ENCODE results near the gene AFF3.
"Not testable (repeated sequence)": the region's sequence is repeated elsewhere in the genome, so short reads cannot be mapped to it uniquely, and the experiment has no call there.

AFF3 gene

DNA sequence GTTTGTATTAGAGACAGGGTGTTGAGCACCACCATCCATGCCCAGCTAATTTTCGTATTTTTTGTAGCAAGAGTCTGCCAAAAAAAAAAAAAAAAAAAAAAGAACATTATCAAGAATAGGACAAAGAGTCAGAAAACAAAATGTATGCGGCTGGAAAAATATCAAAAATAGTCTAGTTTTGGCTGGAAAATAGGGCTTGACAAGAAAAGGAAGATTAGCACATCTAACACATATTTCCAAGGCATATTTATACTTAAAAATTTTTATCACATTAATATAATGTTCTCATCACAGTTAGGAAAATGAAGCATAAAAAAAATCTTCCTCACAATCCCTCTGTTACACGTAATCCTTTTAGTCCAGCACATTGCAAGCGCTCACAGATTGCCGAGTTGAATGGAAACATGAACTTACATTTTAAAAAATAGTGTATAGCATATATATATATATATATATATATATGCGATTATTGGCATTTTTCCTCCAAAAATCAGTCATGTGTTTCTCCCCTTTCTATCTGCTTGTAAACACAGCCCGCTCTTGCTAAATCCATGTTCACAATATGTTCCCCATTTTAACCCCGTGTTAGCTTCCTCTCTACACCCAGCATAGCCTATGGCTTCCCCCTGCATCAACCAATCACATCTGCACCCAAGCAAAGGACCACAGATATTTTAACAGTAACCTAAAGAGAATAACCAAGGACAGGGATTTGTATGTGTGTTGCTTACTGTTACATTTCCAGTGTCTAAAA lies 183.0 kb downstream of the AFF3 start:
- no peak for DNase-seq (ENCODE audit: low spot score)

- no peak for DNase-seq (ENCODE audit: low spot score)
These were observed 184.9 kb downstream of the AFF3 start for GRCh38 chr2:99957332-99958133.

- no peak for DNase-seq (ENCODE audit: low spot score)
These were observed 186.0 kb downstream of the AFF3 start for GRCh38 chr2:99956232-99957030.

DNA sequence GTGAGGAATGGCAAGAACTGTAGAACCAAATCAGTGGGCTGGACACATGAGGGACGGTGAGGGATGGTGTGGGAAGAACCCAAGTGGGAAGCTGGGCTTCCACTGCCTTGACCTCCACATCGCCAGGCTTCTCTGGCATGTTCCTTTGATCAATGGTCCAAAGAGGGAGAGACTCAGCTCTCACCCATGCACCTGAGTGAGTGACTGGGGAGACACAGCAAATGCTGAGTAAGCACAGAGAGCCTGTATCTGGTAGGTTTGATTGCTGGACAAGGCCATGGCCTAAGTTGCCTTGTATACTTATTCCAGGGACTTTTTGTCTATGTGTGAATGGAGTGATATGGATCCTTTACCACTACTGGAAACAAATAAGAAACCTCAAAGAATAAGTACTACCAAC lies 188.6 kb downstream of the AFF3 start:
- DNase-seq (ENCODE audit: low spot score), result no peak

GRCh38 chr2:99949963-99950362 lies 192.4 kb downstream of the AFF3 start:
- DNase-seq (ENCODE audit: low spot score), result no peak

GRCh38 chr2:99949530-99949929 lies 192.9 kb downstream of the AFF3 start:
- no peak for DNase-seq (ENCODE audit: low spot score)

DNA sequence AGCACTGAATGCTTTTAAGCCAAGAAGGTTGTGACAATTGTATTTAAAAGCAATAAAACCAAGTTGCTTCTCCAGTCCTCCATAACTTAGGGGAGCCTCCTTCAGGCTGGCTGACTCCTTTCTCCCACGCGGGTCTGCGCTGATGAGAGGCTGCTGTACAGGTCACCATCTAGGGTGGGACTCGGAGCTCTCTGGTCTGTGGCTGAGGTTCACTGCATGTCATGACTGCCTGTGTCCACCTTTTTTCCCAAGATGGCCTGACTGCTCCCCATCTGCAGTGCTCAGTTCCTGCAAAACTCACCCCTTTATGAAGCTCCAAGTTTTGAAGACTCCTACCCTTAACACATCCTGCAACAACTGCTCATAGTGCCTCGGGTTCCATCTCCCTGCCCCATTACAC lies 194.4 kb downstream of the AFF3 start:
- no peak for DNase-seq (ENCODE audit: low spot score)

DNA sequence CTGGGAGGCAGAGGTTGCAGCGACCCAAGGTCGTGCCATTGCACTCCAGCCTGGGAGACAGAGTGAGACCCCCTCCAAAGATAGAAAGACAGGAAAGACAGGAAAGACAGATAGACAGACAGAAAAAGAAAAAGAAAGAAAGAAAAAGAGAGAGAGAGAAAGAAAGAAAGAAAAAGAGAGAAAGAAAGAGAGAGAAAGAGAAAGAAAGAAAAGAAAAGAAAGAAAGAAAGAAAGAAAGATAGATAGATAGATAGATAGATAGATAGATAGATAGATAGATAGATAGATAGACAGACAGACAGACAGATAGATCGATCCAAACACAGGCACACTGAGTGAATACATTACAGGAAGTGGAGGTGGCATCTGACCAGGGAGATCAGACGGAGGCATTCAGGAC lies 195.0 kb downstream of the AFF3 start:
- not testable (repeated sequence) for DNase-seq (ENCODE audit: low spot score)

DNA sequence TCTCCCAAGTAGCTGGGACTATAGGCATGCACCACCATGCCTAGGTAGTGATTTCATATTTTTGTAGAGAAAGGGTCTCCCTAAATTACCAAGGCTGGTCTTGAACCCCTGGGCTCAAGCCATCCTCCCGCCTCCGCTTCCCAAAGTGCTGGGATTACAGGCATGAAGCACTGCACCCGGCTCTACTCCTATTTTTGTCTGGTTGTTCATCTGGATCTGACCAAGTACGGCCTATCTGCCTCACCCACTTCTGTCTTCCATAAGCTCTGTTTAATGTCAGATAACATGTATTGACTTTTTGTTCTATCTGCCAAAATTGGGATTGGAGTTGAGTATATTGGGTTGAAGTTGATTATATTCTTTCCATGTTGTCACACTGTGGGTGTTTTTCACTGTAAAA lies 198.4 kb downstream of the AFF3 start:
- DNase-seq (ENCODE audit: low spot score), result no peak

DNA sequence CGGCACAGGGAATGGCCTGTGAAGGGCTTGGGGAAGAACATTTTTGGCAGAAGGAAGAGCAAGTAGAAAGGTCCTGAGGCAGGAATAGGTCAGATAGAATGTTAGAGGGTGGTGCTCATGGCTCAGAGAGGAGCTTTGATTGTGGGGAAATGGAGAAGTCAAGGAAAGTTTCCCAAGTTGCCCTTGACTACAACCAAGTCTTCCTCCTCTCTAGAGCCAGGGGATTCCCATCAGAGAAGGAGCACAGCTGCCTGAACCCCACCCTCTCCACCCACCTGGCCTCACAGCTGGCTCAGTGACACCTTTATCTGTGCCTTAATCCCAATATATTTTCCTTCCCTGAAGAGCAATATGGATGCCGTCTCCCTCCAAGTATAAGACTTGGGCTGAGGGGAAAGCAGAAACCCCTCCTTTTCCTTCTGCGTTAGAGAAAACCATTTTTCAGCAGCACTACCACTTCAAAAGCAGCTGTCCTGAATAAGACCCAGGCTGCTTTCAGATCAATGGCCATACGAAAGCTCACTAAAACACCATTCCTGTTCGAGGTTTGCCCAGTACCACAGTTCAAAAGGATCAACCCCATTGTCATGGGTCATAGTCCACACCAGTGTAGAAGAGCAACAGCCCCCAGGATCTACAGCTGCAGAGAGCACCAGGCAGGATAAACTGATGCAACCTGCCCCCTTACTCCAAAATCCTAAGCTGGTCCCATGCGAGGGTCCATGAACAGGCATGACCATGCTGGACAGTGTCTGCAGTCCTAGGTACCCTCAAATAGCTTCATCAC lies 199.6 kb downstream of the AFF3 start:
- no peak for DNase-seq (ENCODE audit: low spot score)

- no peak for DNase-seq (ENCODE audit: low spot score)
These were observed 201.4 kb downstream of the AFF3 start for GRCh38 chr2:99940963-99941362.

DNA sequence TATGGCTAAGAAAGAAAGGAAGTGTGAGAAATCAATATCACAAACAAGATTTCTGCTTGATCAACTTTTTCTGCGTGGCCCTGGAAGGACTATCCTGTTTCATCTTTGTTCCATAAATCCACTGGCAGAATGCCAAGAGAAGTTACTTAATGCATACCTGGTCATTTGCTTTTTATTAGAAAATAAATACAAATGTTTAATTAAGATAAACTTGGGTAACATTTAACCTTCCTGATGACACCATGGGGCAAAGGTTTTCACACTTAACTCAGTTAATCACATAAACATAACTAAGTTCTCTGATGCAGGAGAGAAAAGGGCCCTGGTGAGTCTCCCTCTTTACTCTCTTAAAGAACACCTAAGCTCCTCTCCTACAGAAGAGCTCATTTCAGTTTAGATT lies 203.3 kb downstream of the AFF3 start:
- DNase-seq (ENCODE audit: low spot score), result no peak

DNA sequence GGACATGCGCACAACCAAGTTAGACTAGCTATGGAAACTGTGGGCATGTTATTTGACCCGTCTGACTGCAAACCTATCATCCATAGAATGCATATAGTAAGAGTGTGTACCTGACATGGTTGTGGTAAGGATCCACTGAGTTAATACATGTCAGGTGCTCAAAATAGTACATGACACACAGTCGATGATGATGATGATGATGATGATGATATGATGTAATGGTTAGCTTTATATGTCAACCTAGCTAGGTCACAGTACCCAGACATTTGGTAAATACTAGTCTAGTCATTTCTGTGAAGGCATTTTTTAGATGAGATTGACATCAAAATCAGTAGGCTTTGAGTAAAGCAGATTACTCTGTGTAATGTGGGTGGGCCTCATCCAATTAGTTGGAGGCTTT lies 204.1 kb downstream of the AFF3 start:
- DNase-seq (ENCODE audit: low spot score), result no peak

GRCh38 chr2:99936065-99936464 lies 206.3 kb downstream of the AFF3 start:
- DNase-seq (ENCODE audit: low spot score), result no peak

GRCh38 chr2:99935662-99936061 lies 206.7 kb downstream of the AFF3 start:
- DNase-seq (ENCODE audit: low spot score), result no peak

- no peak for DNase-seq (ENCODE audit: low spot score)
These were observed 208.3 kb downstream of the AFF3 start for GRCh38 chr2:99933894-99934650.

- not testable (repeated sequence) for DNase-seq (ENCODE audit: low spot score)
These were observed 208.9 kb downstream of the AFF3 start for GRCh38 chr2:99933491-99933890.

- DNase-seq (ENCODE audit: low spot score), result no peak
These were observed 213.8 kb downstream of the AFF3 start for GRCh38 chr2:99928470-99929053.

GRCh38 chr2:99927690-99928207 lies 214.6 kb downstream of the AFF3 start:
- not testable (repeated sequence) for DNase-seq (ENCODE audit: low spot score)

DNA sequence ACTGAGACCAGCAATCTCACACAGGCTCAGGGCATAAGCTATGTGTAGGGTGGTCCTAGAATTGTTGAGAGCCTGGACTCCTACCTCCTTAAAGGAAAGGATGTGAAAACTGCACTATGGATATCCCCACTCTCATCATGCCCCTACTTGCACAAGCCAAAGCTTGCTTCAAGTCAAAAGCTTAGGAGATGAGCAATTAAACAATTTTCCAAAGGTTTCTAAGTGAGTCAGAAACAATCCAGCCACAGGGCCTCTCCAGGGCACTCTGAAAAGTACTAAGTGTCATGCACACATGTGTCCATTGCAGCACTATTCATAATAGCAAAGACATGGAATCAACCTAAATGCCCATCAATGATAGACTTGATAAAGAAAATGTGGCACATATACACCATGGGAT lies 215.4 kb downstream of the AFF3 start:
- DNase-seq (ENCODE audit: low spot score), result no peak

DNA sequence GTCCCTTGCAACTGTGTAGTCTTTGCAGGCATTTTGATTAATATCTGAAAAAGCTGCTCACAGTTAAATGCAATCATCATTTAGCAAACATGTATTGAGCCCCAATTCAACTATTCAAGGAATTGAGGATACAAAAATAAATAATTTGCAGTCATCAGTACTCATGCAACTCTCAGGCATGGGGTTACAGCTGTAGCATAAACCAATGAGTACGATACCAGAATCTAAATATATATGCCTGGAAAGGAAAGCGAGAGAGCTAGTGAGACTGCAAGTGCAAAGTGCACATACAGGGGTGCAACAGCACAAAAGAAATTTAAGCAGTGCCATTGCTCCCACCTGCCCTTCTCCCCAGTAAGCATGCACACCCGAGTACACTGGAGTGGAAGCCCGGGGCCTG lies 216.4 kb downstream of the AFF3 start:
- no peak for DNase-seq (ENCODE audit: low spot score)

Data from hepatic stellate cell (primary cell).